ENCODE measurements around the gene NAALADL2.

DNA sequence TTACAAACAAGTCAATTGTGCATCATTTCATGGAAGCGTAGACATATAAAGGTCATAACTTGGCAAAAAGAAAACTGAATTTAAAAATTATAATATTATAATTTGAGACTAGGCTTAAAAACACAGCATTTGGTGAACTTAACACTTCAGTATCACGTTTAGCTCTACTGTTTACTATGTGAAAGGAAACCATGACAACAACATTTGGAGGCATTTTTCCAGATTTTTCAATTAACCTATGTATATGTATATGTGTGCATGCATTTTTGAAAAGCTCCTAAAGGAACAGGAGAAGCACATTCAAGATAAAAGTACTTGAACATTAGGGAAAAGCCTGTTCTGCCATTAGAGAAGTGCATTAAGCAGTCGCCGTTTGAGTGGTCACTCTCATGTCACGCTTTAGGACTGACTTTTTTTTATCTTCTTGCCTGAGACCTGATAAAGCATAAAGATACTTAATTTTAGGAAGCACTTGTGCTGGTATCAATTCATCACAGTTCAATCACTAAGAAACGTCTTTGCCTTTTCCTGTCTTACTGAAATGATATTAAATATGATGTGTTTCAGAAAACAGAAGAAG, 156.0 kb downstream of the NAALADL2 start:
- TF ChIP-seq CTCF (IDR thresholded peaks at IDR 0.05), result no peak
- no peak for TF ChIP-seq EP300 (IDR thresholded peaks at IDR 0.05)
